Activated T-helper 9 cell treated with anti-CD3 and anti-CD28 coated beads, Interleukin-2, amount 50 U/mL, for 16 hours (primary cell): Measurements from ENCODE around the gene SIAH3.
"Not testable (repeated sequence)": the region's sequence is repeated elsewhere in the genome, so short reads cannot be mapped to it uniquely, and the experiment has no call there.

Experiments used
- DNase-seq: peaks from one replicate; pipeline ENCODE4 v3.0.0-alpha.2; 2020; ENCODE audit warnings: low read depth

The SIAH3 gene, protein sequence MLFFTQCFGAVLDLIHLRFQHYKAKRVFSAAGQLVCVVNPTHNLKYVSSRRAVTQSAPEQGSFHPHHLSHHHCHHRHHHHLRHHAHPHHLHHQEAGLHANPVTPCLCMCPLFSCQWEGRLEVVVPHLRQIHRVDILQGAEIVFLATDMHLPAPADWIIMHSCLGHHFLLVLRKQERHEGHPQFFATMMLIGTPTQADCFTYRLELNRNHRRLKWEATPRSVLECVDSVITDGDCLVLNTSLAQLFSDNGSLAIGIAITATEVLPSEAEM

GRCh38 chr13:45851171-45851921, at the start of gene SIAH3:
SIAH3 (minus strand) TSS chr13:45851753; CDS start chr13:45851629, 124 bp downstream.
- DNase-seq = no peak

GRCh38 chr13:45899406-45899805, 47.9 kb upstream of the SIAH3 start:
- no peak for DNase-seq

DNA sequence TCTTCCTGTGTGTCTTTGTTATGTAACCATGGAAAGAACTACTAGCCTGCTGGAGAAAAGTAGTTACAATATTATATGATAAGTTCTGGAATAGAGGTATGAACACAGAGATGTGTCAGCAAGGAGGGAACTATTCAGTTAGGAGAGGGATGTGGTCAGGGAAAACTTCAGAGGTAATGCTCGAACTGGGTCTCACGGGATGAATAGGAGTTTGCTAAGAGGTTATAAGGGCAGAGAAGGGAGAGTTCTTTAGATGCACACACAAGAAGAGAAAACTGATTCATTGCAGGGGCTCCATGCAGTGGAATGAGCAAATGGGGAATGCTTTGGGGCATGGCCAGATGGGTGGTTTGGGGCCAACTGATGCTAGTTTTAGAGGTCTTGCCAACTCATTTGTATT, 46.0 kb upstream of the SIAH3 start:
- DNase-seq = no peak

- no peak for DNase-seq
Measured at GRCh38 chr13:45896285-45896684, 44.7 kb upstream of the SIAH3 start.

DNA sequence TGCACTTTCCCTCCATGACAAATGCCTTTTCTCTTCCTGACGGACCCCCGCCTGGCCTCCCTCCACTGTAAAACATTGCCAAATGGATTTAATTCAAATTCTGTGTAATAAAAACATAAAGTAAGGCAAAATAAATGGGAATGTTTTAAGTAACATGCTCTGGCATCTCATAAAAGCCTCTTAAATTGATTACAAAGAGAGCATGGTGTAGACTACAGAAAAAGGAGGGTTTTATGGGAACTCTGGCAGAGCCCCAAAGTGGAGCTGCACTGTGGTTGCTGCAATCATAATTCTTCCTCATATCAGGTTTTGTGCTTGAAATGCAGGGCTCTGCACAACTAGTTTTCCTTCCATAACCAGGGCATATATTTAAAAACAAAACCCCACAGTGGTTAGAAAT, 44.3 kb upstream of the SIAH3 start:
- no peak for DNase-seq

- DNase-seq = no peak
Measured at GRCh38 chr13:45892513-45892912, 41.0 kb upstream of the SIAH3 start.

DNA sequence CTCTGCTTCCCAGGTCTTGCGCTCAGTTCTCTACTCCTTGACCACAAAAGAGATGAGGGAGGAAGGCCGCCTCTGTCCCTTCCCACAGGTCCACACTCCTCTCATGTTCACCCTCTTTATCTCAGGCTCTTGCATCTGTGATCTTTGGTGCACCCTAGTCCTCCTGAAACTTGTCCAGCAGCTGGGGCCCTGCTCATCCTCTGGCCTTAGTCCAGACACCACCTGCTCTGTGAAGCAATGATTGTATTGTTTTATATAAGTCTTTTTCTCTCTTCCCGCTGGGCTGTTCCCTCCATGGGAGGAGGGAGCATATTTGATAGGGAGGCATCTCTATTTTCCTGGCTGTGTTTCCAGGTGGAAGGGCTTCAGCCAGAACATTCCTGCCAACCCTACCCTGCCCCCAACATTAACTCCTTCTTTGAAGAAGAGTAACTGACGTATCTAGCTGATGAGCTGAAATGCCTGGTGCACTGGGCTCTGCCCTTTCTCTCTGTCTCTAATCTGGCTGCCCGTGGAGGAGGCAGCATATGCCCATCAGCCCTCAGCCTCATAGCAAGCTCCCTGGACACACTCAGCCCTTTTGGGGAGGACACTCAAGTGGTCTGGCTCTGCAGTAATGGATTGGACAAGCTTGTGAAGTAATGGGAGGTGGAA, 38.2 kb upstream of the SIAH3 start:
- DNase-seq = no peak

DNA sequence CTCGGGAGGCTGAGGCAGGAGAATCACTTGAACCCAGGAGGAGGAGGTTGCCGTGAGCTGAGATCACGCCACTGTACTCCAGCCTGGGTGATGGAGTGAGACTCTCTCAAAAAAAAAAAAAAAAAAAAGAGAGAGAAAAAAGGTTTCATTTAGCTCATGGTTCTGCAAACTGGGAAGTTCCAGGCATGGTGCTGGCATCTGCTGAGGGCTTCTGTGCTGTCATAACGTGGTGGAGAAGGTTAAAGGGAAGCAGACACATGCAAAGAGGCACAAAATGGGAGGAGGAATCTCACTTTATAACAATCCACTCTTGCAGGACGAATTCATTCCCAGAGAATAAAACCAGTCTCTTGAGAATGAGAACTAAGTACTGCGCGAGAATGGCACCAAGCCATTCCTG, 34.9 kb upstream of the SIAH3 start:
- no peak for DNase-seq

DNA sequence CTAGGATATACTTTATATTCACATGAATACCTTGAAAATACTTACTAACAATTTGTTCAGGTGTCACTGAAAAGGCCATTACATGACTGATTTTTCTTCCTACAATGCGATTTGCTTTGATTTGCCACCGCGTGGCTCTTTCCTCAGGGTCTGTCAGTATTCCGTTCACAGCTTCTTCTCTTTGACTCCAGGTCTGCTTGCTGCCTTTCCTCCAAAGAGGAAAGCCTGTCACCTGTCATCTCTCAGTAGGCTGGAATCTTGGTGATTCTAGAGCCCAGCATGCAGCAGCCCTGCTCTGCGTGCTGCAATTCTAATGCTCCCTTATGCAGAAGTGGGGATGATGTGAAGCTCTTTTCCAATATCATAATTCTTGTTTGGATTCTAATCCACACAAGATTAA, 33.6 kb upstream of the SIAH3 start:
- DNase-seq = no peak

DNA sequence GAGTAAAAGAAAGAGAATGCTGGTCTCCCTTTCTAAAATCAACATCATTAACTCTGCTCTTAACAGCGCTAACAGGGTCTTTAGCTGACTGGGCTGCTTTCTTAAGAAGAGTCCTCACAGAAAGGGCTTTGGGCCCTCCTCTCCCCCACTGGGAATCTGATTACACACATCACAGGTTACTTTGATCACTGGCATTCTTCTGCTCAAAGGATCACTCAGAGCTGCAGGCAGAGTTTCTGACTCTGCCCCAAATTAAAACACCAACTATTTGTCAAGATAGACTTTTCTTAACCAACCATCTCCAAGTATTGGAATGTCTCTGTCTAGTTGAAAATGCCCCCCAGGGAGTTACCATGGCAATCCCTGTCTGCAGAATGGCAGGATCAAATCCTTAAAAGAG, 31.1 kb upstream of the SIAH3 start:
- DNase-seq = no peak

DNA sequence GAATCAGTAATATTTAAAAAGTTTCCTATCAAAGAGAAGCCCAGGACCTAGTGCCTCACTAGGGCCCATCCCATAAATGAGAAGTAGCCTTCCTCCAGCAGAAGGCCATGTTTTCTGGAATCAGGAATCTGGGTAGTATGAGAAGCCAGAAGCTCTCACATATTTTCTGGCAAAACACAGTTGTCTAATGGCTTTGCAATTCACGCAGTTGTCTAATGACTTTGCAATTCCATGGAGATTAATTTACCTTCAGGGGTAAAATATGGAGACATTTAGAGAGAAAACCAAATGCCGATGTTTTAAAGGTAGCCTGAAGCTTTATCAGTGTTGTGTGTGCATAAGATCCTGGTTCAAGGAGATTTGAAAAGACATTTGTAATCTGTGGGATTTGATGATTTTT, 29.8 kb upstream of the SIAH3 start:
- no peak for DNase-seq

GRCh38 chr13:45880242-45880641, 28.7 kb upstream of the SIAH3 start:
- no peak for DNase-seq

- DNase-seq = no peak
Measured at GRCh38 chr13:45879666-45880065, 28.1 kb upstream of the SIAH3 start.

GRCh38 chr13:45878966-45879365, 27.4 kb upstream of the SIAH3 start:
- no peak for DNase-seq

DNA sequence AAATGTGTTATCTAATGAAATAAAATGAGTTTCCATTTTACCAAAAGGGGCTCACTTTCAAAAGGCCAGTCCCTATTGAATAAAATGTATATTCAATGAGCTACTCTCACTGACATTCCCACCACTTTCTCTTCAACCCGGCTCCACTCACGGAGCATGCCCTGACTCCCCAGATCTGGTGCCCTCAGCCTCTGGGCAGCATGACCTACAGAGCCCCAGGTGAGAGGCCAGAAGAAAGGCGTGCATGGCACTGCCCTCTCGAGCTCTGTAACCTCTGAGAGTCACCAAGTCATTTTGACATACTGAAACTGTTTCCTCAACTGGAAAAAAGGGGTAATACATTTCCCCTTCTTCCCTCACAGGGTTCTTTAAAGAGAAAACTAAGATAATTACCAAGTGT, 25.2 kb upstream of the SIAH3 start:
- DNase-seq = no peak

GRCh38 chr13:45875951-45876350, 24.4 kb upstream of the SIAH3 start:
- DNase-seq = no peak

GRCh38 chr13:45873491-45874325, 22.2 kb upstream of the SIAH3 start:
- DNase-seq = no peak

- no peak for DNase-seq
Measured at GRCh38 chr13:45872566-45872965, 21.0 kb upstream of the SIAH3 start.

GRCh38 chr13:45871201-45871600, 19.6 kb upstream of the SIAH3 start:
- DNase-seq = not testable (repeated sequence)

GRCh38 chr13:45870232-45870631, 18.7 kb upstream of the SIAH3 start:
- no peak for DNase-seq

DNA sequence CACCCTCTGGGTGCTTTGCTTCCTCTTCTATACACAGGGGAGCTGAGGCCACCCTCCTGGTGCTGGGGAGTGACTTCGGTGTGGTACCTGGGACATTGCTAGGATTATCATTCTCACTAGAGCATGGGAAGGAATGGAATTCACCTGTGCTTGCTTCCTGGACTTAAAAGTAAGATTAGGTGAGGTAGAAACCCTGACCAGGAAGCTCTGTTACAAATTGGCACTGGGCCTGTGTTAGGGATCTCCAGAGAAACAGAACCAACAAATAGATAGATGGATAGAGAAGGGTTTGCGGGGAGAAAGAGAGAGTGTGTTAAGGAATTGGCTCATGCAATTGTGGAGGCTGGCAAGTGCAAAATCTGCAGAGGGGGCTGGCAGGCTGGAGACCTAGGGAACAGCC, 13.9 kb upstream of the SIAH3 start:
- no peak for DNase-seq
